NB4 (cell line): Measurements from ENCODE around the gene TRIM9.

ENCODE experiments used
- MAX ChIP-seq: IDR thresholded peaks from 2 replicates; pipeline ENCODE4 v1.6.1; 2011; ENCODE audit warnings: low read depth, low read length
- MYC ChIP-seq: IDR thresholded peaks from 2 replicates; pipeline ENCODE4 v1.6.1; 2011; ENCODE audit warnings: low read depth, low read length
- POLR2A ChIP-seq: IDR thresholded peaks from 2 replicates; pipeline ENCODE4 v1.6.1; 2011; ENCODE audit warnings: mild to moderate bottlenecking; ENCODE audit not compliant: insufficient read length; ENCODE audit errors: extremely low read depth
- TF ChIP-seq, protein P1 (sequence below): IDR thresholded peaks from one replicate; pipeline ENCODE4 v1.5.1; 2012; ENCODE audit warnings: low read depth, low read length

GRCh38 chr14:50946234-50946935, 148.5 kb downstream of the TRIM9 start:
- TF ChIP-seq, protein P1, sequence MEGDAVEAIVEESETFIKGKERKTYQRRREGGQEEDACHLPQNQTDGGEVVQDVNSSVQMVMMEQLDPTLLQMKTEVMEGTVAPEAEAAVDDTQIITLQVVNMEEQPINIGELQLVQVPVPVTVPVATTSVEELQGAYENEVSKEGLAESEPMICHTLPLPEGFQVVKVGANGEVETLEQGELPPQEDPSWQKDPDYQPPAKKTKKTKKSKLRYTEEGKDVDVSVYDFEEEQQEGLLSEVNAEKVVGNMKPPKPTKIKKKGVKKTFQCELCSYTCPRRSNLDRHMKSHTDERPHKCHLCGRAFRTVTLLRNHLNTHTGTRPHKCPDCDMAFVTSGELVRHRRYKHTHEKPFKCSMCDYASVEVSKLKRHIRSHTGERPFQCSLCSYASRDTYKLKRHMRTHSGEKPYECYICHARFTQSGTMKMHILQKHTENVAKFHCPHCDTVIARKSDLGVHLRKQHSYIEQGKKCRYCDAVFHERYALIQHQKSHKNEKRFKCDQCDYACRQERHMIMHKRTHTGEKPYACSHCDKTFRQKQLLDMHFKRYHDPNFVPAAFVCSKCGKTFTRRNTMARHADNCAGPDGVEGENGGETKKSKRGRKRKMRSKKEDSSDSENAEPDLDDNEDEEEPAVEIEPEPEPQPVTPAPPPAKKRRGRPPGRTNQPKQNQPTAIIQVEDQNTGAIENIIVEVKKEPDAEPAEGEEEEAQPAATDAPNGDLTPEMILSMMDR, result no peak
- TF ChIP-seq POLR2A (no peak), MAX (no peak), MYC (no peak)
